GM12878 (cell line): ENCODE data around the gene ZCCHC2. TPM values are rescaled to one million over a fixed set of nuclear protein-coding genes. Genes with fewer than 3 reads are reported as not detected.

Experiments used
- ATAC-seq: fragments of 200-7000 bp; cut with Tn5 transposase; 3 replicates; pipeline ENCODE4 v1.9.1; 2020; ENCODE audit warnings: mild to moderate bottlenecking, moderate library complexity
- BruUV-seq: library from RNA; stranded (reverse); fragments of 400-500 nt; replicated peaks from 2 replicates; lab custom pipeline; 2021; lab: Mats Ljungman, UMichigan
- CTCF ChIA-PET: fragments of 300-600 bp; sonication (Branson Sonifier 250); formaldehyde crosslinking; extraction: SDS; loops from one replicate; lab custom pipeline; 2021; ENCODE audit warnings: inconsistent platforms; lab: Yijun Ruan, JAX
- POLR2A ChIA-PET: fragments of 350-600 bp; formaldehyde crosslinking; extraction: SDS; loops from one replicate; lab custom pipeline; 2021; ENCODE audit warnings: inconsistent platforms; lab: Charles Lee
- RAD21 ChIA-PET: fragments of 300-600 bp; sonication (Branson Sonifier 250); formaldehyde crosslinking; loops from one replicate; lab custom pipeline; 2023; ENCODE audit warnings: antibody characterized with exemption; ENCODE audit not compliant: unreplicated experiment; lab: Charles Lee
- SMC1A ChIA-PET: fragments of 300-600 bp; sonication (Branson Sonifier 250); formaldehyde crosslinking; loops from one replicate; lab custom pipeline; 2023; ENCODE audit not compliant: unreplicated experiment, uncharacterized antibody; lab: Charles Lee
- DNase-seq: peaks from one replicate; pipeline ENCODE4 v3.0.0-alpha.2; 2011; ENCODE audit warnings: low read depth, low spot score
- FAIRE-seq: peaks from 3 replicates; lab custom pipeline; 2011; peaks lifted over from hg19 to GRCh38; lab: Jason Lieb, UNC
- H2AFZ ChIP-seq: 2 replicates; pipeline ENCODE4 v1.6.0; 2011; ENCODE audit warnings: low read depth, low read length, control low read depth; ENCODE audit not compliant: control insufficient read depth
- H3K27ac ChIP-seq: 2 replicates; pipeline ENCODE4 v1.5.1; 2011; ENCODE audit warnings: control low read depth; ENCODE audit not compliant: control insufficient read depth, insufficient read depth
- H3K27me3 ChIP-seq, 2 experiments: replicated peaks in 1 of 2; 2 replicates each; pipeline versions ENCODE4 v1.6.0 to v1.6.1; 2011; ENCODE audit warnings: low read length in 1 of 2; ENCODE audit not compliant: control insufficient read depth in 2 of 2, insufficient read depth in 2 of 2
- H3K36me3 ChIP-seq, 2 experiments: 2 replicates each; pipeline ENCODE4 v1.5.1; 2011; ENCODE audit warnings: low read length in 1 of 2; ENCODE audit not compliant: control insufficient read depth in 2 of 2, insufficient read depth in 2 of 2
- H3K4me1 ChIP-seq: 2 replicates; pipeline ENCODE4 v1.6.1; 2011; ENCODE audit warnings: mild to moderate bottlenecking, low read length, moderate library complexity, mixed read lengths; ENCODE audit not compliant: control insufficient read depth, insufficient read depth
- H3K4me2 ChIP-seq: 2 replicates; pipeline ENCODE4 v1.6.0; 2011; ENCODE audit warnings: control low read depth; ENCODE audit not compliant: control insufficient read depth, insufficient read depth
- H3K4me3 ChIP-seq: fragments of 200-600 bp; sonication (generic); 2 replicates; pipeline ENCODE4 v1.5.1; 2016
- H3K79me2 ChIP-seq: 2 replicates; pipeline ENCODE4 v1.6.0; 2011; ENCODE audit warnings: low read length; ENCODE audit not compliant: control insufficient read depth, insufficient read depth
- H3K9ac ChIP-seq: 2 replicates; pipeline ENCODE4 v1.8.0; 2011; ENCODE audit warnings: low read length, control low read depth, mixed read lengths; ENCODE audit not compliant: control insufficient read depth, insufficient read depth
- H3K9me3 ChIP-seq: replicated peaks from 3 replicates; pipeline ENCODE4 v1.5.1; 2011; ENCODE audit warnings: mild to moderate bottlenecking, low read length; ENCODE audit not compliant: control insufficient read depth, insufficient read depth
- H4K20me1 ChIP-seq: 2 replicates; pipeline ENCODE4 v1.6.0; 2011; ENCODE audit not compliant: control insufficient read depth, insufficient read depth
- CEBPB ChIP-seq, 2 experiments: fragments of 150-350 bp in 1 of 2; IDR thresholded peaks; 2 replicates each; pipeline ENCODE4 v1.6.1; 2012 to 2014; ENCODE audit warnings: low read depth in 2 of 2, low read length in 2 of 2, borderline replicate concordance in 1 of 2, inconsistent platforms in 1 of 2
- ETV6 ChIP-seq, 2 experiments: fragments of 450-650 bp in 1 of 2; IDR thresholded peaks in 1 of 2; conservative IDR thresholded peaks in 1 of 2; 2 replicates each; pipeline ENCODE4 v1.6.1; 2014; ENCODE audit warnings: antibody characterized with exemption in 1 of 2, borderline replicate concordance in 1 of 2, low read depth in 1 of 2, mild to moderate bottlenecking in 1 of 2, moderate library complexity in 1 of 2
- FOXM1 ChIP-seq: IDR thresholded peaks from 2 replicates; pipeline ENCODE4 v1.6.1; 2012; ENCODE audit warnings: low read depth, mild to moderate bottlenecking, inconsistent platforms, low read length, moderate library complexity
- IKZF2 ChIP-seq, 2 experiments: fragments of 450-650 bp; IDR thresholded peaks; 2 replicates each; pipeline ENCODE4 v1.6.1; 2017; ENCODE audit warnings: mild to moderate bottlenecking in 2 of 2, moderate library complexity in 2 of 2
- MAX ChIP-seq: IDR thresholded peaks from 2 replicates; pipeline ENCODE4 v1.6.1; 2012; ENCODE audit warnings: low read depth, low read length, improper control_type of control experiment
- REST ChIP-seq: IDR thresholded peaks from 2 replicates; pipeline ENCODE4 v1.6.1; 2012; ENCODE audit warnings: mild to moderate bottlenecking, low read depth, low read length
- SPI1 ChIP-seq: IDR thresholded peaks from 2 replicates; pipeline ENCODE4 v1.6.1; 2011; ENCODE audit warnings: low read depth, mild to moderate bottlenecking, low read length, moderate library complexity, borderline replicate concordance; ENCODE audit not compliant: insufficient read depth
- SREBF2 ChIP-seq: IDR thresholded peaks from 2 replicates; pipeline ENCODE4 v1.6.1; 2012; ENCODE audit warnings: mild to moderate bottlenecking, low read length
- WGBS: methylation state at CpG from one replicate; pipeline ENCODE4 v1.1.6; 2016; ENCODE audit warnings: low lambda C conversion rate; ENCODE audit not compliant: insufficient replicate concordance, insufficient coverage; ENCODE audit errors: missing lambda C conversion rate; 5-methylcytosine and 5-hydroxymethylcytosine counted together
- in situ Hi-C: fragments of 300-500 bp; cut with MboI; formaldehyde crosslinking; loops from 9 replicates; pipeline ENCODE4 v1.14.3; 2018; ENCODE audit warnings: mixed read lengths
- intact Hi-C: fragments of 100-400 bp; cut with micrococcal nuclease; formaldehyde crosslinking; loops from one replicate; pipeline ENCODE4 v1.14.2; 2022; ENCODE audit not compliant: unreplicated experiment
- polyA plus RNA-seq, 11 experiments: library from polyadenylated mRNA; depleted of rRNA in 4 of 11; unstranded in 6 of 11; stranded (reverse) in 5 of 11; fragments of >200 nt; fragmentation: Nextera tagmentation in 4 of 11; fragmentation: Illumina TruSeq in 1 of 11; extraction: Ambion mirVana in 4 of 11; extraction: Trizol in 1 of 11; gene quantifications; 1 replicate in 1 of 11; 2 replicates in 10 of 11; pipeline versions ENCODE4 v1.2.1 to v1.2.3, GENCODE V29; 2011 to 2016; ENCODE audit warnings: inconsistent platforms in 2 of 11, missing spikeins in 2 of 11, low read depth in 1 of 11
- total RNA-seq, 4 experiments: library from RNA; depleted of rRNA in 3 of 4; stranded (reverse); fragments of >200 nt in 3 of 4; fragmentation: Illumina TruSeq in 1 of 4; extraction: Trizol in 1 of 4; gene quantifications; 2 replicates each; pipeline versions ENCODE4 v1.2.1 to v1.2.3, GENCODE V29; 2013 to 2021
- TF ChIP-seq, protein P1 (sequence below): fragments of 450-650 bp; formaldehyde crosslinking; IDR thresholded peaks from 2 replicates; pipeline ENCODE4 v1.4.0; 2022; ENCODE audit warnings: mild to moderate bottlenecking, moderate library complexity

Gene ZCCHC2
- total and polyA plus RNA-seq, 10 of the 15 experiments (the other 5 are each of a cell fraction or from before 2014, with no cell fraction given): 1.7 to 17.4 (median 8.6) TPM

GRCh38 chr18:62531078-62531477 lies 8.3 kb downstream of the ZCCHC2 start:
- H3K4me3 ChIP-seq: no peak overlapping the region
- intact Hi-C loops: no loop called here
- H3K9me3 ChIP-seq: no peaks in the 10 kb centered on the region
- no peaks in the 10 kb centered on the region for H4K20me1 ChIP-seq
- 0 out of 2 replicates have a peak overlapping the region, but pooled peaks have one; percentile 13 for H3K4me2 ChIP-seq
- peaks cover 5% of the 10 kb centered on the region for H3K4me1 ChIP-seq
- no peaks in the 10 kb centered on the region for H3K27me3 ChIP-seq
- RAD21 ChIA-PET: no interaction called here
- H3K79me2 ChIP-seq: peaks cover 74% of the 10 kb centered on the region
- no peak overlapping the region for H3K27ac ChIP-seq
- 43% methylated on average over 4 of the region's 4 CpGs for whole genome bisulfite sequencing
- ATAC-seq (no peak), FAIRE-seq (no peak), DNase-seq (no peak)
- no peak for TF ChIP-seq CEBPB (IDR thresholded peaks at IDR 0.05; ENCODE audit: borderline replicate concordance in 1 of 2, low read depth in 2 of 2, low read length in 2 of 2)
- no peak for TF ChIP-seq IKZF2 (IDR thresholded peaks at IDR 0.05)
- TF ChIP-seq ETV6 (conservative IDR thresholded peaks at IDR 0.05 in 1 of 2, IDR thresholded peaks at IDR 0.05 in 1 of 2; ENCODE audit: borderline replicate concordance in 1 of 2, low read depth in 1 of 2): no peak
- peak; percentile 52; the same call in 1 of the 2 replicates for TF ChIP-seq SPI1
- H3K9ac ChIP-seq: no peak overlapping the region
- BruUV-seq: no TSS peak
- CTCF ChIA-PET: interaction anchor here (2.5 kb wide), 1 partner anchor 105 kb away, joined by 5 read pairs; no protein-coding TSS in a partner anchor
- no peak overlapping the region; the same call in none of the 2 replicates for H2AFZ ChIP-seq
- POLR2A ChIA-PET: interaction anchor here (0.6 kb wide), 1 partner anchor 26 kb away, joined by 3 read pairs; no protein-coding TSS in a partner anchor
- no peaks in the 10 kb centered on the region for H3K36me3 ChIP-seq
- SMC1A ChIA-PET: interaction anchor here (0.6 to 1.6 kb wide), 3 partner anchors 40 to 540 kb away, joined by 3 to 4 read pairs (median 3); no protein-coding TSS in a partner anchor
- in situ Hi-C loops: no loop called here

DNA sequence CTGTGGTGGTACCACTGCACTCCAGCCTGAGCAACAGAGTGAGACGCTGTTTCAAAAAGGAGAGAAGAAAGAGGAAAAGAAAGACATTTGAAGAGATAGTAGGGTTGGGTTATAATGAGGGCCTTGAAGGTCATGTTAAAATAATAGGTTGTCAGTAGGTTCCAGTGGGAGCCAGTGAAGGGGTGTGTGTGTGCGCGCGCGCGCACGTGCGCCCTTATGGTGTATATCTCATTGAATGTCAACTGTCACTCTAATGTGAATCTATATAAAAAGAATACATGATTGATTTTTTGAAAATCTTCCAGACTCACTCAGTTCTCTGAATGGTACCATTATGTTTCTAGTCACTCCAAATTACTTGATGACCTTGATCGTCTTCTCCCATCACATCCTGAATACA lies 9.1 kb downstream of the ZCCHC2 start:
- CTCF ChIA-PET: no interaction called here
- peaks cover 5% of the 10 kb centered on the region for H3K4me1 ChIP-seq
- FAIRE-seq: no peak
- no peak for TF ChIP-seq REST
- TF ChIP-seq SREBF2: no peak
- no peak for TF ChIP-seq FOXM1
- no peak for TF ChIP-seq MAX
- TF ChIP-seq, protein P1, sequence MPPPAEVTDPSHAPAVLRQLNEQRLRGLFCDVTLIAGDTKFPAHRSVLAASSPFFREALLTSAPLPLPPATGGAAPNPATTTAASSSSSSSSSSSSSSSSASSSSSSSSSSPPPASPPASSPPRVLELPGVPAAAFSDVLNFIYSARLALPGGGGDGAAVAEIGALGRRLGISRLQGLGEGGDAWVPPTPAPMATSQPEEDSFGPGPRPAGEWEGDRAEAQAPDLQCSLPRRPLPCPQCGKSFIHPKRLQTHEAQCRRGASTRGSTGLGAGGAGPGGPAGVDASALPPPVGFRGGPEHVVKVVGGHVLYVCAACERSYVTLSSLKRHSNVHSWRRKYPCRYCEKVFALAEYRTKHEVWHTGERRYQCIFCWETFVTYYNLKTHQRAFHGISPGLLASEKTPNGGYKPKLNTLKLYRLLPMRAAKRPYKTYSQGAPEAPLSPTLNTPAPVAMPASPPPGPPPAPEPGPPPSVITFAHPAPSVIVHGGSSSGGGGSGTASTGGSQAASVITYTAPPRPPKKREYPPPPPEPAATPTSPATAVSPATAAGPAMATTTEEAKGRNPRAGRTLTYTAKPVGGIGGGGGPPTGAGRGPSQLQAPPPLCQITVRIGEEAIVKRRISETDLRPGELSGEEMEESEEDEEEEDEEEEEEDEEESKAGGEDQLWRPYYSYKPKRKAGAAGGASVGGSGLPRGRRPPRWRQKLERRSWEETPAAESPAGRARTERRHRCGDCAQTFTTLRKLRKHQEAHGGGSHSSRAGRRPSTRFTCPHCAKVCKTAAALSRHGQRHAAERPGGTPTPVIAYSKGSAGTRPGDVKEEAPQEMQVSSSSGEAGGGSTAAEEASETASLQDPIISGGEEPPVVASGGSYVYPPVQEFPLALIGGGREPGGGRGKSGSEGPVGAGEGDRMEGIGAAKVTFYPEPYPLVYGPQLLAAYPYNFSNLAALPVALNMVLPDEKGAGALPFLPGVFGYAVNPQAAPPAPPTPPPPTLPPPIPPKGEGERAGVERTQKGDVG (CRISPR knock-in tag): no peak

More for the DNA sequence above, 9.1 kb downstream of the ZCCHC2 start:
- H4K20me1 ChIP-seq: no peaks in the 10 kb centered on the region
- no peak for ATAC-seq
- SMC1A ChIA-PET: no interaction called here
- no peak overlapping the region for H3K9ac ChIP-seq
- WGBS: 98% methylated on average over 9 of the region's 9 CpGs
- BruUV-seq: no TSS peak
- H2AFZ ChIP-seq: no peak overlapping the region
- no peak for DNase-seq
- H3K4me2 ChIP-seq: no peak overlapping the region
- H3K4me3 ChIP-seq: no peak overlapping the region
- in situ Hi-C loops (no loop called here), intact Hi-C loops (no loop called here)
- RAD21 ChIA-PET: no interaction called here
- no peaks in the 10 kb centered on the region for H3K36me3 ChIP-seq
- no peaks in the 10 kb centered on the region for H3K9me3 ChIP-seq
- peaks cover 67% of the 10 kb centered on the region for H3K79me2 ChIP-seq
- POLR2A ChIA-PET: interaction anchor here (0.6 kb wide), 1 partner anchor 78 kb away, joined by 5 read pairs; no protein-coding TSS in a partner anchor
- no peaks in the 10 kb centered on the region for H3K27me3 ChIP-seq
- H3K27ac ChIP-seq: no peak overlapping the region
